HepG2 (cell line): ENCODE data around the gene PSMG3. TPM values are rescaled to one million over a fixed set of nuclear protein-coding genes. Genes with fewer than 3 reads are reported as not detected.

Experiments
- ARNTL ChIP-seq: sonication (generic); formaldehyde crosslinking; IDR thresholded peaks from 2 replicates; pipeline ENCODE4 v1.4.0; 2020; ENCODE audit warnings: mild to moderate bottlenecking, missing genetic modification reagents
- ETV6 ChIP-seq: sonication (generic); formaldehyde crosslinking; conservative IDR thresholded peaks from 2 replicates; pipeline ENCODE4 v1.4.0; 2020; ENCODE audit warnings: missing genetic modification reagents
- EZH2 ChIP-seq: conservative IDR thresholded peaks from 2 replicates; pipeline ENCODE4 v1.6.1; 2012; ENCODE audit warnings: mild to moderate bottlenecking, low read depth, low read length, moderate library complexity
- GATAD2A ChIP-seq: IDR thresholded peaks from 2 replicates; pipeline ENCODE4 v1.6.1; 2016
- HOXD1 ChIP-seq: sonication (generic); formaldehyde crosslinking; IDR thresholded peaks from 2 replicates; pipeline ENCODE4 v1.5.0; 2020; ENCODE audit warnings: missing genetic modification reagents
- IKZF4 ChIP-seq: sonication (generic); formaldehyde crosslinking; IDR thresholded peaks from 2 replicates; pipeline ENCODE4 v1.5.1; 2020; ENCODE audit warnings: borderline replicate concordance, mild to moderate bottlenecking, low read depth, missing genetic modification reagents; ENCODE audit errors: not compliant biosample characterization
- PRMT3 ChIP-seq: sonication (generic); formaldehyde crosslinking; IDR thresholded peaks from 2 replicates; pipeline ENCODE4 v1.8.1; 2022; ENCODE audit warnings: low read depth, mild to moderate bottlenecking, moderate library complexity, missing genetic modification reagents, borderline replicate concordance
- ZMYM4 ChIP-seq: sonication (generic); formaldehyde crosslinking; IDR thresholded peaks from 2 replicates; pipeline ENCODE4 v1.8.1; 2023; ENCODE audit warnings: mild to moderate bottlenecking, missing genetic modification reagents
- ZNF598 ChIP-seq: sonication (generic); formaldehyde crosslinking; IDR thresholded peaks from 2 replicates; pipeline ENCODE4 v1.5.1; 2020; ENCODE audit warnings: mild to moderate bottlenecking, missing genetic modification reagents, borderline replicate concordance
- polyA plus RNA-seq, 8 experiments: library from polyadenylated mRNA; depleted of rRNA in 3 of 8; stranded (reverse) in 7 of 8; unstranded in 1 of 8; fragments of >200 nt; fragmentation: Illumina TruSeq in 4 of 8; extraction: Trizol in 4 of 8; gene quantifications; 2 replicates each; pipeline versions ENCODE4 v1.2.1 to v1.2.3, GENCODE V29; 2011 to 2016; ENCODE audit warnings: low read depth in 4 of 8, missing spikeins in 1 of 8, mixed read lengths in 1 of 8; ENCODE audit not compliant: insufficient read depth in 1 of 8
- total RNA-seq, 5 experiments: library from RNA; depleted of rRNA; stranded (reverse); fragments of >200 nt; fragmentation: Illumina TruSeq; extraction: Trizol; gene quantifications; 2 replicates each; pipeline ENCODE4 v1.2.3, GENCODE V29; 2016; ENCODE audit warnings: low read depth in 1 of 5
- TF ChIP-seq, protein P1 (sequence below): sonication (generic); formaldehyde crosslinking; IDR thresholded peaks from 2 replicates; pipeline ENCODE4 v1.4.0; 2020; ENCODE audit warnings: mild to moderate bottlenecking, missing genetic modification reagents, borderline replicate concordance
- TF ChIP-seq, protein P2 (sequence below): sonication (generic); formaldehyde crosslinking; IDR thresholded peaks from 2 replicates; pipeline ENCODE4 v1.5.1; 2020; ENCODE audit warnings: mild to moderate bottlenecking, missing genetic modification reagents, borderline replicate concordance
- TF ChIP-seq, protein P3 (sequence below): IDR thresholded peaks from 2 replicates; pipeline ENCODE4 v1.6.1; 2016; ENCODE audit warnings: mild to moderate bottlenecking, missing biosample characterization, missing genetic modification reagents
- TF ChIP-seq, protein P4 (sequence below): sonication (generic); formaldehyde crosslinking; IDR thresholded peaks from 2 replicates; pipeline ENCODE4 v1.8.1; 2023; ENCODE audit warnings: missing genetic modification reagents, inconsistent platforms, borderline replicate concordance
- TF ChIP-seq, protein P5 (sequence below): sonication (generic); formaldehyde crosslinking; IDR thresholded peaks from 2 replicates; pipeline ENCODE4 v1.5.0; 2020; ENCODE audit warnings: mild to moderate bottlenecking, missing genetic modification reagents

PSMG3 gene
- total and polyA plus RNA-seq, 2 of the 13 experiments (the other 11 are each of a cell fraction or from before 2014, with no cell fraction given), result 29.6 to 48.4 TPM

DNA sequence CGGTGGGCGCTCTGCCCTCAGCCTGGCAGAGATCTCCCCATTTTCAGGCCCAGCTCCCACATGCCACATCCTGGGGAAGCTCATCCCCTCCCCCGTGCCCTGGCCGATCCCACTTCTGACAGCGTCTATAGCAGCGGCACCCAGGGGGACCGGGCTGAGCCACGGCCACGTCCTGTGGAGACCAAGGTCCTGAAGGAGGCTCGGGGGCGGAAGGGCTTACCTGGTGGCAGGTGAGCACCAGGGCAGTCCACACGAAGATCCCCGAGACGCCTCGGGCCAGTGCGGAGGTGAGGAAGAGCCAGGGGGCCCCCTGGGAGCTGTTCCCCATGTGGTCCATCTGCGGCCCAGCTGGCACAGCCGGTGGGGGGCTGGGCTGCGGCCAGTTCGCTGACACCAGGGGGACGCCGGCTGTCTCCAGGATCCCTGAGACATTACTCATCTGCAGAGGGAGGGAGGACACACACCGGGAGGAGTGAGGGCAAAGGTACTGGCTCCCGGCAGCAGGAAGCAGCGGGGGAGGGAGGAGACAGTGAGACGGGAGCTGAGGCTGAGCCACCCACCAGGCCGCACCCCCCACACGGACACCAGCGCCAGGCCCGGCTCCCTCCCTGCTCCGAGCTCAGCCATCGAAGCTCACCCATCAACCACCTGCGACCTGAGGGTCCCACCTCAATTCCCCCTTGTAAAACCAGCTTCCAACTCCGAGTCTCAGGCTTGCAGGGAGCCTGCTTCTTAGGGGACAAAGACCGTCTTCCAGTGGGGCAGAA lies 14.6 kb downstream of the PSMG3 start (continued):
- TF ChIP-seq, protein P1, sequence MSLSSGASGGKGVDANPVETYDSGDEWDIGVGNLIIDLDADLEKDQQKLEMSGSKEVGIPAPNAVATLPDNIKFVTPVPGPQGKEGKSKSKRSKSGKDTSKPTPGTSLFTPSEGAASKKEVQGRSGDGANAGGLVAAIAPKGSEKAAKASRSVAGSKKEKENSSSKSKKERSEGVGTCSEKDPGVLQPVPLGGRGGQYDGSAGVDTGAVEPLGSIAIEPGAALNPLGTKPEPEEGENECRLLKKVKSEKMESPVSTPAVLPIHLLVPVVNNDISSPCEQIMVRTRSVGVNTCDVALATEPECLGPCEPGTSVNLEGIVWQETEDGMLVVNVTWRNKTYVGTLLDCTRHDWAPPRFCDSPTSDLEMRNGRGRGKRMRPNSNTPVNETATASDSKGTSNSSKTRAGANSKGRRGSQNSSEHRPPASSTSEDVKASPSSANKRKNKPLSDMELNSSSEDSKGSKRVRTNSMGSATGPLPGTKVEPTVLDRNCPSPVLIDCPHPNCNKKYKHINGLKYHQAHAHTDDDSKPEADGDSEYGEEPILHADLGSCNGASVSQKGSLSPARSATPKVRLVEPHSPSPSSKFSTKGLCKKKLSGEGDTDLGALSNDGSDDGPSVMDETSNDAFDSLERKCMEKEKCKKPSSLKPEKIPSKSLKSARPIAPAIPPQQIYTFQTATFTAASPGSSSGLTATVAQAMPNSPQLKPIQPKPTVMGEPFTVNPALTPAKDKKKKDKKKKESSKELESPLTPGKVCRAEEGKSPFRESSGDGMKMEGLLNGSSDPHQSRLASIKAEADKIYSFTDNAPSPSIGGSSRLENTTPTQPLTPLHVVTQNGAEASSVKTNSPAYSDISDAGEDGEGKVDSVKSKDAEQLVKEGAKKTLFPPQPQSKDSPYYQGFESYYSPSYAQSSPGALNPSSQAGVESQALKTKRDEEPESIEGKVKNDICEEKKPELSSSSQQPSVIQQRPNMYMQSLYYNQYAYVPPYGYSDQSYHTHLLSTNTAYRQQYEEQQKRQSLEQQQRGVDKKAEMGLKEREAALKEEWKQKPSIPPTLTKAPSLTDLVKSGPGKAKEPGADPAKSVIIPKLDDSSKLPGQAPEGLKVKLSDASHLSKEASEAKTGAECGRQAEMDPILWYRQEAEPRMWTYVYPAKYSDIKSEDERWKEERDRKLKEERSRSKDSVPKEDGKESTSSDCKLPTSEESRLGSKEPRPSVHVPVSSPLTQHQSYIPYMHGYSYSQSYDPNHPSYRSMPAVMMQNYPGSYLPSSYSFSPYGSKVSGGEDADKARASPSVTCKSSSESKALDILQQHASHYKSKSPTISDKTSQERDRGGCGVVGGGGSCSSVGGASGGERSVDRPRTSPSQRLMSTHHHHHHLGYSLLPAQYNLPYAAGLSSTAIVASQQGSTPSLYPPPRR (CRISPR knock-in tag), result no peak
- TF ChIP-seq, protein P2, sequence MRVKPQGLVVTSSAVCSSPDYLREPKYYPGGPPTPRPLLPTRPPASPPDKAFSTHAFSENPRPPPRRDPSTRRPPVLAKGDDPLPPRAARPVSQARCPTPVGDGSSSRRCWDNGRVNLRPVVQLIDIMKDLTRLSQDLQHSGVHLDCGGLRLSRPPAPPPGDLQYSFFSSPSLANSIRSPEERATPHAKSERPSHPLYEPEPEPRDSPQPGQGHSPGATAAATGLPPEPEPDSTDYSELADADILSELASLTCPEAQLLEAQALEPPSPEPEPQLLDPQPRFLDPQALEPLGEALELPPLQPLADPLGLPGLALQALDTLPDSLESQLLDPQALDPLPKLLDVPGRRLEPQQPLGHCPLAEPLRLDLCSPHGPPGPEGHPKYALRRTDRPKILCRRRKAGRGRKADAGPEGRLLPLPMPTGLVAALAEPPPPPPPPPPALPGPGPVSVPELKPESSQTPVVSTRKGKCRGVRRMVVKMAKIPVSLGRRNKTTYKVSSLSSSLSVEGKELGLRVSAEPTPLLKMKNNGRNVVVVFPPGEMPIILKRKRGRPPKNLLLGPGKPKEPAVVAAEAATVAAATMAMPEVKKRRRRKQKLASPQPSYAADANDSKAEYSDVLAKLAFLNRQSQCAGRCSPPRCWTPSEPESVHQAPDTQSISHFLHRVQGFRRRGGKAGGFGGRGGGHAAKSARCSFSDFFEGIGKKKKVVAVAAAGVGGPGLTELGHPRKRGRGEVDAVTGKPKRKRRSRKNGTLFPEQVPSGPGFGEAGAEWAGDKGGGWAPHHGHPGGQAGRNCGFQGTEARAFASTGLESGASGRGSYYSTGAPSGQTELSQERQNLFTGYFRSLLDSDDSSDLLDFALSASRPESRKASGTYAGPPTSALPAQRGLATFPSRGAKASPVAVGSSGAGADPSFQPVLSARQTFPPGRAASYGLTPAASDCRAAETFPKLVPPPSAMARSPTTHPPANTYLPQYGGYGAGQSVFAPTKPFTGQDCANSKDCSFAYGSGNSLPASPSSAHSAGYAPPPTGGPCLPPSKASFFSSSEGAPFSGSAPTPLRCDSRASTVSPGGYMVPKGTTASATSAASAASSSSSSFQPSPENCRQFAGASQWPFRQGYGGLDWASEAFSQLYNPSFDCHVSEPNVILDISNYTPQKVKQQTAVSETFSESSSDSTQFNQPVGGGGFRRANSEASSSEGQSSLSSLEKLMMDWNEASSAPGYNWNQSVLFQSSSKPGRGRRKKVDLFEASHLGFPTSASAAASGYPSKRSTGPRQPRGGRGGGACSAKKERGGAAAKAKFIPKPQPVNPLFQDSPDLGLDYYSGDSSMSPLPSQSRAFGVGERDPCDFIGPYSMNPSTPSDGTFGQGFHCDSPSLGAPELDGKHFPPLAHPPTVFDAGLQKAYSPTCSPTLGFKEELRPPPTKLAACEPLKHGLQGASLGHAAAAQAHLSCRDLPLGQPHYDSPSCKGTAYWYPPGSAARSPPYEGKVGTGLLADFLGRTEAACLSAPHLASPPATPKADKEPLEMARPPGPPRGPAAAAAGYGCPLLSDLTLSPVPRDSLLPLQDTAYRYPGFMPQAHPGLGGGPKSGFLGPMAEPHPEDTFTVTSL (CRISPR knock-in tag), result no peak
- TF ChIP-seq, protein P3, sequence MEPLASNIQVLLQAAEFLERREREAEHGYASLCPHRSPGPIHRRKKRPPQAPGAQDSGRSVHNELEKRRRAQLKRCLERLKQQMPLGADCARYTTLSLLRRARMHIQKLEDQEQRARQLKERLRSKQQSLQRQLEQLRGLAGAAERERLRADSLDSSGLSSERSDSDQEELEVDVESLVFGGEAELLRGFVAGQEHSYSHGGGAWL (CRISPR knock-in tag), result no peak
- TF ChIP-seq ZNF598 (CRISPR knock-in tag), result no peak
- TF ChIP-seq, protein P4, sequence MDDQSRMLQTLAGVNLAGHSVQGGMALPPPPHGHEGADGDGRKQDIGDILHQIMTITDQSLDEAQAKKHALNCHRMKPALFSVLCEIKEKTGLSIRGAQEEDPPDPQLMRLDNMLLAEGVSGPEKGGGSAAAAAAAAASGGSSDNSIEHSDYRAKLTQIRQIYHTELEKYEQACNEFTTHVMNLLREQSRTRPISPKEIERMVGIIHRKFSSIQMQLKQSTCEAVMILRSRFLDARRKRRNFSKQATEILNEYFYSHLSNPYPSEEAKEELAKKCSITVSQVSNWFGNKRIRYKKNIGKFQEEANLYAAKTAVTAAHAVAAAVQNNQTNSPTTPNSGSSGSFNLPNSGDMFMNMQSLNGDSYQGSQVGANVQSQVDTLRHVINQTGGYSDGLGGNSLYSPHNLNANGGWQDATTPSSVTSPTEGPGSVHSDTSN, result no peak
- TF ChIP-seq, protein P5, sequence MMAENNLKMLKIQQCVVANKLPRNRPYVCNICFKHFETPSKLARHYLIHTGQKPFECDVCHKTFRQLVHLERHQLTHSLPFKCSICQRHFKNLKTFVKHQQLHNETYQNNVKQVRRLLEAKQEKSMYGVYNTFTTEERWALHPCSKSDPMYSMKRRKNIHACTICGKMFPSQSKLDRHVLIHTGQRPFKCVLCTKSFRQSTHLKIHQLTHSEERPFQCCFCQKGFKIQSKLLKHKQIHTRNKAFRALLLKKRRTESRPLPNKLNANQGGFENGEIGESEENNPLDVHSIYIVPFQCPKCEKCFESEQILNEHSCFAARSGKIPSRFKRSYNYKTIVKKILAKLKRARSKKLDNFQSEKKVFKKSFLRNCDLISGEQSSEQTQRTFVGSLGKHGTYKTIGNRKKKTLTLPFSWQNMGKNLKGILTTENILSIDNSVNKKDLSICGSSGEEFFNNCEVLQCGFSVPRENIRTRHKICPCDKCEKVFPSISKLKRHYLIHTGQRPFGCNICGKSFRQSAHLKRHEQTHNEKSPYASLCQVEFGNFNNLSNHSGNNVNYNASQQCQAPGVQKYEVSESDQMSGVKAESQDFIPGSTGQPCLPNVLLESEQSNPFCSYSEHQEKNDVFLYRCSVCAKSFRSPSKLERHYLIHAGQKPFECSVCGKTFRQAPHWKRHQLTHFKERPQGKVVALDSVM (CRISPR knock-in tag), result no peak
- TF ChIP-seq HOXD1 (CRISPR knock-in tag), result no peak
- TF ChIP-seq GATAD2A (CRISPR knock-in tag), result peak; percentile 61
- TF ChIP-seq ZMYM4 (CRISPR knock-in tag), result no peak
- no peak for TF ChIP-seq ETV6
- TF ChIP-seq ARNTL (CRISPR knock-in tag), result no peak
- peak; percentile 25 for TF ChIP-seq IKZF4 (CRISPR knock-in tag)
- no peak for TF ChIP-seq PRMT3 (CRISPR knock-in tag)
- no peak for TF ChIP-seq EZH2
